Measurements from ENCODE around the gene RTL9. TPM values are rescaled to one million over a fixed set of nuclear protein-coding genes. Genes with fewer than 3 reads are reported as not detected.
A peak's percentile ranks its signal among the peaks of the same experiment; 100 is the strongest.

RTL9 gene
- total RNA-seq, 1 donor from 2014 or later = 0.37 TPM

- Mint-ChIP-seq H3K36me3 (ENCODE audit: low read depth) (no peaks in the 10 kb centered on the region), H3K27ac (ENCODE audit: unreplicated experiment) (no peak overlapping the region), H3K4me3 (no peak overlapping the region), H3K9me3 (no peaks in the 10 kb centered on the region), H3K27me3 (ENCODE audit: low read depth) (no peaks in the 10 kb centered on the region), H3K4me1 (peaks cover 9% of the 10 kb centered on the region)
- DNase-seq (ENCODE audit: low read depth, low spot score) = no peak
- TF ChIP-seq, protein P1, sequence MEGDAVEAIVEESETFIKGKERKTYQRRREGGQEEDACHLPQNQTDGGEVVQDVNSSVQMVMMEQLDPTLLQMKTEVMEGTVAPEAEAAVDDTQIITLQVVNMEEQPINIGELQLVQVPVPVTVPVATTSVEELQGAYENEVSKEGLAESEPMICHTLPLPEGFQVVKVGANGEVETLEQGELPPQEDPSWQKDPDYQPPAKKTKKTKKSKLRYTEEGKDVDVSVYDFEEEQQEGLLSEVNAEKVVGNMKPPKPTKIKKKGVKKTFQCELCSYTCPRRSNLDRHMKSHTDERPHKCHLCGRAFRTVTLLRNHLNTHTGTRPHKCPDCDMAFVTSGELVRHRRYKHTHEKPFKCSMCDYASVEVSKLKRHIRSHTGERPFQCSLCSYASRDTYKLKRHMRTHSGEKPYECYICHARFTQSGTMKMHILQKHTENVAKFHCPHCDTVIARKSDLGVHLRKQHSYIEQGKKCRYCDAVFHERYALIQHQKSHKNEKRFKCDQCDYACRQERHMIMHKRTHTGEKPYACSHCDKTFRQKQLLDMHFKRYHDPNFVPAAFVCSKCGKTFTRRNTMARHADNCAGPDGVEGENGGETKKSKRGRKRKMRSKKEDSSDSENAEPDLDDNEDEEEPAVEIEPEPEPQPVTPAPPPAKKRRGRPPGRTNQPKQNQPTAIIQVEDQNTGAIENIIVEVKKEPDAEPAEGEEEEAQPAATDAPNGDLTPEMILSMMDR (conservative IDR thresholded peaks at IDR 0.05) = no peak
These were observed 38.7 kb downstream of the RTL9 start for GRCh38 chrX:110397339-110397738.

- no peaks in the 10 kb centered on the region for H3K36me3 Mint-ChIP-seq (ENCODE audit: low read depth)
- no peaks in the 10 kb centered on the region for H3K27me3 Mint-ChIP-seq (ENCODE audit: low read depth)
- no peak overlapping the region for H3K4me3 Mint-ChIP-seq
- TF ChIP-seq, protein P1 (conservative IDR thresholded peaks at IDR 0.05) = no peak
- H3K27ac Mint-ChIP-seq (ENCODE audit: unreplicated experiment) = no peak overlapping the region
- no peaks in the 10 kb centered on the region for H3K9me3 Mint-ChIP-seq
- peaks cover 9% of the 10 kb centered on the region for H3K4me1 Mint-ChIP-seq
- no peak for DNase-seq (ENCODE audit: low read depth, low spot score)
These were observed 39.3 kb downstream of the RTL9 start for GRCh38 chrX:110397904-110398303.

GRCh38 chrX:110399497-110399896, 40.8 kb downstream of the RTL9 start:
- Mint-ChIP-seq H3K9me3 (no peaks in the 10 kb centered on the region), H3K4me1 (peaks cover 9% of the 10 kb centered on the region), H3K27me3 (ENCODE audit: low read depth) (no peaks in the 10 kb centered on the region), H3K36me3 (ENCODE audit: low read depth) (no peaks in the 10 kb centered on the region), H3K27ac (ENCODE audit: unreplicated experiment) (no peak overlapping the region), H3K4me3 (no peak overlapping the region)
- TF ChIP-seq, protein P1 (conservative IDR thresholded peaks at IDR 0.05) = no peak
- no peak for DNase-seq (ENCODE audit: low read depth, low spot score)

- Mint-ChIP-seq H3K9me3 (no peaks in the 10 kb centered on the region), H3K4me1 (peaks cover 9% of the 10 kb centered on the region), H3K27ac (ENCODE audit: unreplicated experiment) (no peak overlapping the region), H3K4me3 (no peak overlapping the region), H3K27me3 (ENCODE audit: low read depth) (no peaks in the 10 kb centered on the region), H3K36me3 (ENCODE audit: low read depth) (no peaks in the 10 kb centered on the region)
- DNase-seq (ENCODE audit: low read depth, low spot score) = no peak
- TF ChIP-seq, protein P1 (conservative IDR thresholded peaks at IDR 0.05) = no peak
These were observed 41.3 kb downstream of the RTL9 start for GRCh38 chrX:110399966-110400365.

DNA sequence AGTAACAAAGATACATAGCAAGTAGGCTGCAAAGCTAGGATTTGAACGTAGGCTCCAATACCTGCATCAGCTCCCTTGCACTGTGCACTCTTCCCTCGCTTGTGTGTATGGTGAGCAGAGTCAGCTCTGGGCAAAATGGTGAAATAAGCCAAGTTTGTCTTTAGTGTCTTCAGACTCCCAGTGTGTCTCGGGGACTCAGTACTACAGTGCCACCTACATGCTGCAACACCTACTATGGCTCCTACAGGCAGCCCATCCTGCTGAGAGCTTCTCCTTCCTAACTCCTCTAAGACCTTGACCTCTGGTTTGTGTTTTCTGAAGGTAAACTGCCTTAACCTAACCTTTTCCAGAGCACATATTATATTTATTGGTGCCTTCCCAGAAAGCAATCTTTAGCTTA, 42.5 kb downstream of the RTL9 start:
- no peak for DNase-seq (ENCODE audit: low read depth, low spot score)
- Mint-ChIP-seq H3K4me3 (no peak overlapping the region), H3K36me3 (ENCODE audit: low read depth) (no peaks in the 10 kb centered on the region), H3K27me3 (ENCODE audit: low read depth) (no peaks in the 10 kb centered on the region), H3K4me1 (peaks cover 8% of the 10 kb centered on the region), H3K9me3 (no peaks in the 10 kb centered on the region), H3K27ac (ENCODE audit: unreplicated experiment) (peak overlapping the region; percentile 63)
- TF ChIP-seq, protein P1 (conservative IDR thresholded peaks at IDR 0.05) = no peak
